ENCODE data around the gene DEFB132. TPM values are rescaled to one million over a fixed set of nuclear protein-coding genes. Genes with fewer than 3 reads are reported as not detected.
A peak's percentile ranks its signal among the peaks of the same experiment; 100 is the strongest.

The DEFB132 gene
- total and polyA plus RNA-seq, 2 of the 13 experiments (the other 11 are each of a cell fraction or from before 2014, with no cell fraction given), result not detected

DNA sequence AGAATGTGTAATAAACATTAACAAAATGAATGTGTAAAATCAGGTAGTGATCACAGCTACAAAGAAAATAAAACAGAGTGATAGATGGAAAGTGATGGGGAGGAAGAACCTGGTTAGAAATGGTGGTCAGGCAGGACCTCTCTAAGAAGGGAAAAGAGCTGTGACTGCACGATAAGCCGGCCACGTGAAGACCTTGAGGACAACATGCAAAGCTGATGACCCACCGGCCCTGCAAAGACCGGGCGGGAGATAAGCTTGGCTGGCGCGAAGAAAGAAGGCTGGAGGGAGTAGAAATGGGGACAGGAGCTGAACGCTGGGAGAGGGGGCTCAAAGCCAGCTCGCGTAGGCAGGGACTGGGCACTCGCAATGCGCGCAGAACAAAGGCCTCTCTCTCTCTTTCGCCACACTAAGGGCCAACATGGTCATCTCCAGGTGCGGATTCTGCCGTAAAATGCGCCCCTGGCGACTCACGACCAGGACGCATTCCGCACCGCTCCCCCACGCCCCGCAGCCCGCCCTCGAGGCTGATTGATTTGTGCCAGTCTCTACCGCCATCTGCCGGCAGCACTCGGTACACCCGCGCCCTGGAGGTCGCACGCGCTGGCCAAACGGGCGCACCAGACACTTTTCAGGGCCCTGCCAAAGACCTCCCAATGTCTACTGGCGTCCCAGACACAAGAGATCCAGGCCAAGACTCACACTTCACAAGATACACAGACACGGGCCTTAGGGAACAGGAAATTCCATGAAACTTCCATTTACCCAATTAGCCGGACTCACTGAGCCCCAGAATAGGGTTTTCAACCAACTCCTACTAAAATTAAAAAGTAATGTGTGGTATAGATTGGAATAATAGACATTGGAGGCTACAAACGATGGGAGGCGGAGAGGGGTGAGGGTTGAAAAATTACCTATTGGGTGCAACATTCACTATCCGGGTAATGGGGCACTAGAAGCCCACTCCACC lies 9.4 kb downstream of the DEFB132 start (continued):
- TF ChIP-seq, protein P1, sequence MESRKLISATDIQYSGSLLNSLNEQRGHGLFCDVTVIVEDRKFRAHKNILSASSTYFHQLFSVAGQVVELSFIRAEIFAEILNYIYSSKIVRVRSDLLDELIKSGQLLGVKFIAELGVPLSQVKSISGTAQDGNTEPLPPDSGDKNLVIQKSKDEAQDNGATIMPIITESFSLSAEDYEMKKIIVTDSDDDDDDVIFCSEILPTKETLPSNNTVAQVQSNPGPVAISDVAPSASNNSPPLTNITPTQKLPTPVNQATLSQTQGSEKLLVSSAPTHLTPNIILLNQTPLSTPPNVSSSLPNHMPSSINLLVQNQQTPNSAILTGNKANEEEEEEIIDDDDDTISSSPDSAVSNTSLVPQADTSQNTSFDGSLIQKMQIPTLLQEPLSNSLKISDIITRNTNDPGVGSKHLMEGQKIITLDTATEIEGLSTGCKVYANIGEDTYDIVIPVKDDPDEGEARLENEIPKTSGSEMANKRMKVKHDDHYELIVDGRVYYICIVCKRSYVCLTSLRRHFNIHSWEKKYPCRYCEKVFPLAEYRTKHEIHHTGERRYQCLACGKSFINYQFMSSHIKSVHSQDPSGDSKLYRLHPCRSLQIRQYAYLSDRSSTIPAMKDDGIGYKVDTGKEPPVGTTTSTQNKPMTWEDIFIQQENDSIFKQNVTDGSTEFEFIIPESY (CRISPR knock-in tag; IDR thresholded peaks at IDR 0.05), result peak; percentile 76
- TF ChIP-seq TRIM24 (CRISPR knock-in tag; IDR thresholded peaks at IDR 0.05), result no peak
- peak; percentile 97 for TF ChIP-seq NRL (CRISPR knock-in tag; IDR thresholded peaks at IDR 0.05; ENCODE audit: borderline replicate concordance)
- peak; percentile 95; the same call in 1 of the 2 replicates for TF ChIP-seq ZNF34 (CRISPR knock-in tag; IDR thresholded peaks at IDR 0.05; ENCODE audit: borderline replicate concordance)
- peak; percentile 92; the same call in 1 of the 2 replicates for TF ChIP-seq NFE2L1 (CRISPR knock-in tag; IDR thresholded peaks at IDR 0.05; ENCODE audit: borderline replicate concordance)
- TF ChIP-seq ZMYM2 (CRISPR knock-in tag; IDR thresholded peaks at IDR 0.05), result peak; percentile 70; the same call in 1 of the 2 replicates
- TF ChIP-seq, protein P2, sequence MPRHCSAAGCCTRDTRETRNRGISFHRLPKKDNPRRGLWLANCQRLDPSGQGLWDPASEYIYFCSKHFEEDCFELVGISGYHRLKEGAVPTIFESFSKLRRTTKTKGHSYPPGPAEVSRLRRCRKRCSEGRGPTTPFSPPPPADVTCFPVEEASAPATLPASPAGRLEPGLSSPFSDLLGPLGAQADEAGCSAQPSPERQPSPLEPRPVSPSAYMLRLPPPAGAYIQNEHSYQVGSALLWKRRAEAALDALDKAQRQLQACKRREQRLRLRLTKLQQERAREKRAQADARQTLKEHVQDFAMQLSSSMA (CRISPR knock-in tag; IDR thresholded peaks at IDR 0.05), result peak; percentile 78; the same call in 1 of the 2 replicates
- TF ChIP-seq, protein P3, sequence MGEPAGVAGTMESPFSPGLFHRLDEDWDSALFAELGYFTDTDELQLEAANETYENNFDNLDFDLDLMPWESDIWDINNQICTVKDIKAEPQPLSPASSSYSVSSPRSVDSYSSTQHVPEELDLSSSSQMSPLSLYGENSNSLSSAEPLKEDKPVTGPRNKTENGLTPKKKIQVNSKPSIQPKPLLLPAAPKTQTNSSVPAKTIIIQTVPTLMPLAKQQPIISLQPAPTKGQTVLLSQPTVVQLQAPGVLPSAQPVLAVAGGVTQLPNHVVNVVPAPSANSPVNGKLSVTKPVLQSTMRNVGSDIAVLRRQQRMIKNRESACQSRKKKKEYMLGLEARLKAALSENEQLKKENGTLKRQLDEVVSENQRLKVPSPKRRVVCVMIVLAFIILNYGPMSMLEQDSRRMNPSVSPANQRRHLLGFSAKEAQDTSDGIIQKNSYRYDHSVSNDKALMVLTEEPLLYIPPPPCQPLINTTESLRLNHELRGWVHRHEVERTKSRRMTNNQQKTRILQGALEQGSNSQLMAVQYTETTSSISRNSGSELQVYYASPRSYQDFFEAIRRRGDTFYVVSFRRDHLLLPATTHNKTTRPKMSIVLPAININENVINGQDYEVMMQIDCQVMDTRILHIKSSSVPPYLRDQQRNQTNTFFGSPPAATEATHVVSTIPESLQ (CRISPR knock-in tag; conservative IDR thresholded peaks at IDR 0.05), result no peak
- no peak for TF ChIP-seq TCF12 (IDR thresholded peaks at IDR 0.05)
- 0 out of 2 replicates have a peak, but pooled peaks have one; percentile 27 for TF ChIP-seq TCF12 (CRISPR knock-in tag; IDR thresholded peaks at IDR 0.05)
- peak; percentile 93; the same call in 1 of the 2 replicates for TF ChIP-seq CC2D1A (CRISPR knock-in tag; IDR thresholded peaks at IDR 0.05)
- TF ChIP-seq ZIK1 (CRISPR knock-in tag; IDR thresholded peaks at IDR 0.05; ENCODE audit: borderline replicate concordance, low read depth), result peak; percentile 92; the same call in 1 of the 2 replicates
- TF ChIP-seq SMYD3 (CRISPR knock-in tag; IDR thresholded peaks at IDR 0.05), result no peak; the same call in none of the 2 replicates
- TF ChIP-seq ZNF660 (CRISPR knock-in tag; IDR thresholded peaks at IDR 0.05; ENCODE audit: borderline replicate concordance, low read depth), result 0 out of 2 replicates have a peak, but pooled peaks have one; percentile 28
- no peak for TF ChIP-seq RAD51 (IDR thresholded peaks at IDR 0.05; ENCODE audit: borderline replicate concordance)
- peak; percentile 90 for TF ChIP-seq MIXL1 (CRISPR knock-in tag; IDR thresholded peaks at IDR 0.05)
- peak; percentile 94 for TF ChIP-seq KAT8 (CRISPR knock-in tag; IDR thresholded peaks at IDR 0.05)
- no peak; the same call in 1 of the 2 replicates for TF ChIP-seq ZNF562 (CRISPR knock-in tag; IDR thresholded peaks at IDR 0.05; ENCODE audit: borderline replicate concordance)
- TF ChIP-seq, protein P4, sequence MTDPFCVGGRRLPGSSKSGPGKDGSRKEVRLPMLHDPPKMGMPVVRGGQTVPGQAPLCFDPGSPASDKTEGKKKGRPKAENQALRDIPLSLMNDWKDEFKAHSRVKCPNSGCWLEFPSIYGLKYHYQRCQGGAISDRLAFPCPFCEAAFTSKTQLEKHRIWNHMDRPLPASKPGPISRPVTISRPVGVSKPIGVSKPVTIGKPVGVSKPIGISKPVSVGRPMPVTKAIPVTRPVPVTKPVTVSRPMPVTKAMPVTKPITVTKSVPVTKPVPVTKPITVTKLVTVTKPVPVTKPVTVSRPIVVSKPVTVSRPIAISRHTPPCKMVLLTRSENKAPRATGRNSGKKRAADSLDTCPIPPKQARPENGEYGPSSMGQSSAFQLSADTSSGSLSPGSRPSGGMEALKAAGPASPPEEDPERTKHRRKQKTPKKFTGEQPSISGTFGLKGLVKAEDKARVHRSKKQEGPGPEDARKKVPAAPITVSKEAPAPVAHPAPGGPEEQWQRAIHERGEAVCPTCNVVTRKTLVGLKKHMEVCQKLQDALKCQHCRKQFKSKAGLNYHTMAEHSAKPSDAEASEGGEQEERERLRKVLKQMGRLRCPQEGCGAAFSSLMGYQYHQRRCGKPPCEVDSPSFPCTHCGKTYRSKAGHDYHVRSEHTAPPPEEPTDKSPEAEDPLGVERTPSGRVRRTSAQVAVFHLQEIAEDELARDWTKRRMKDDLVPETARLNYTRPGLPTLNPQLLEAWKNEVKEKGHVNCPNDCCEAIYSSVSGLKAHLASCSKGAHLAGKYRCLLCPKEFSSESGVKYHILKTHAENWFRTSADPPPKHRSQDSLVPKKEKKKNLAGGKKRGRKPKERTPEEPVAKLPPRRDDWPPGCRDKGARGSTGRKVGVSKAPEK (CRISPR knock-in tag; IDR thresholded peaks at IDR 0.05; ENCODE audit: borderline replicate concordance), result peak; percentile 91
- TF ChIP-seq PHF20 (CRISPR knock-in tag; IDR thresholded peaks at IDR 0.05), result peak; percentile 77
- TF ChIP-seq EZH2 (conservative IDR thresholded peaks at IDR 0.05; ENCODE audit: low read depth, low read length), result 0 out of 2 replicates have a peak, but pooled peaks have one; percentile 72

Measured in HepG2 (cell line).